OCI-LY7 (cell line): ENCODE data around the gene TAOK3.

Experiments used
- CTCF ChIP-seq: fragments of 200-600 bp; sonication (generic); conservative IDR thresholded peaks from 2 replicates; pipeline ENCODE4 v1.5.1; 2014; ENCODE audit warnings: mild to moderate bottlenecking, antibody characterized with exemption, low read length, moderate library complexity, mixed read lengths
- EZH2phosphoT487 ChIP-seq: fragments of 200-600 bp; sonication (generic); IDR thresholded peaks from 2 replicates; pipeline ENCODE4 v1.6.1; 2018; ENCODE audit warnings: low read depth, borderline replicate concordance, mild to moderate bottlenecking, mixed run types, antibody characterized with exemption, low read length, moderate library complexity, mixed read lengths

DNA sequence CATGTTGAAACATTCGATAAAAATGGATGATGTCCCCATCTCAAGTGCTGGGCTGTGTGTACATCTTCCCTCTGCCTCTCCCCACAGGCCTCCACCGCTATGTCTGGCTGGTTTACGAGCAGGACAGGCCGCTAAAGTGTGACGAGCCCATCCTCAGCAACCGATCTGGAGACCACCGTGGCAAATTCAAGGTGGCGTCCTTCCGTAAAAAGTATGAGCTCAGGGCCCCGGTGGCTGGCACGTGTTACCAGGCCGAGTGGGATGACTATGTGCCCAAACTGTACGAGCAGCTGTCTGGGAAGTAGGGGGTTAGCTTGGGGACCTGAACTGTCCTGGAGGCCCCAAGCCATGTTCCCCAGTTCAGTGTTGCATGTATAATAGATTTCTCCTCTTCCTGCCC is 228.2 kb downstream of the TAOK3 start:
- TF ChIP-seq CTCF, result no peak
- TF ChIP-seq EZH2phosphoT487, result no peak
